Fibroblast of skin of left quadriceps (primary cell): ENCODE measurements around the gene AUTS2.

Experiments used
- DNase-seq, 2 experiments: peaks; one replicate each; pipeline ENCODE4 v3.0.0-alpha.2; 2013; ENCODE audit warnings: low read depth in 2 of 2

Gene AUTS2

GRCh38 chr7:70031245-70031644 is 433.0 kb downstream of the AUTS2 start:
- DNase-seq: no peak

- no peak for DNase-seq
These were observed 434.4 kb downstream of the AUTS2 start for GRCh38 chr7:70032649-70033048.

DNA sequence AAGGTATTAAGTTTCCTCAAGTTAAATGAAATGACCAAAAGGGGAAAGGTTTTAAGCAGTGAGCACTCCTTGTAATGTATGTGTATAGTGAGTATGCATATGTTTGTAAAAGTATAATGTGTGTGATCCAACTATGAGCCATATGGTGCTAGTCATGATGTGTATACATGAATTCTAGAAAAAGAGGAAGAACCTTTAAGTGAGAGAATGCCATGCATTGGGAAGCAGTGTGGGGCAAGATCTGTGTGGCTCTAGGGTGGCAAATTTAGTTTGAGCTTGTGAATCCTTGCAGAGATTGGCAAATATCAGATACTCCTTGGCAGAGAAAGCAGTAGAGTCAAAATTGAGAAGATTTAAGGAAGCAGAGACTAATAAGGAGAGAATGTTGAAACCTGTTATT is 435.0 kb downstream of the AUTS2 start:
- no peak for DNase-seq

DNA sequence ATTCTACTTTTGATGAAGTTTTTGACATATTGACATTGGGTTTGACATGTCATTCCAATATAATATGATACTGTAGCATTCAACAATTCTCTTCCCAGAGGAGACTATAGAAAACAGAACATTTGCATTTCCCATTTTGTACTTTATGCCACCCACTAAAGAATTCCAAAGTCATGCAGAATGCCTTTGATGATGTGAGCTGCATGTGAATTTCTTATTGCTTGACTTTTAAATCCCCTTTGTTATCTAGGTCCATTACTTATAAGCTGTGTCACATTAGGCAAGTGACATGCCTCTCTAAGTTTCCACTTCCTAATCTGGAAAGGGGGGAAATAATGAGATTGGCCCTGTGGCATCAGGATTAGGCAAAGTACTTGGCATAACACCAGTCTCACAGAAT is 436.7 kb downstream of the AUTS2 start:
- no peak for DNase-seq

- no peak for DNase-seq
These were observed 437.2 kb downstream of the AUTS2 start for GRCh38 chr7:70035519-70035918.

DNA sequence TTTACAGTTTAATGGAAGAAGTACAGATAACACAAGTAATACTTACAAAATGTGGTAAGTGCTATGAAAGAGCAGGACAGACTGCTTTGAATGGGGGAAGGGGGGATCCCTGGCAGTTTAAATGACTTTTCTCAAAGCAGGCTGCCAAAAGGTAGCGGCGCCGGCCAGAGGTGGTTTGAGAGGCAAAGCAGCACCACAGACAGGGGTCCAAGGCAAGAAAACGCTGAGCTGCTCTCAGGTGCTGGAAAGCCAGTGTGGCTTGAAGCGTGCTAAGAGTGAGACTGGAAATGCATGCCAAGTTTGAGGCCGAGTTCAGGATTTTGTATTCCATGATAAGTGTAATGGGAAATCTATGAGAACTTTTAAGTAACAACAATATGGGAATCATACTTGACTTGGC is 437.7 kb downstream of the AUTS2 start:
- DNase-seq: no peak

GRCh38 chr7:70036695-70037094 is 438.4 kb downstream of the AUTS2 start:
- DNase-seq: no peak

GRCh38 chr7:70037171-70037933 is 439.1 kb downstream of the AUTS2 start:
- peak; percentile 55 to 65 for DNase-seq

DNA sequence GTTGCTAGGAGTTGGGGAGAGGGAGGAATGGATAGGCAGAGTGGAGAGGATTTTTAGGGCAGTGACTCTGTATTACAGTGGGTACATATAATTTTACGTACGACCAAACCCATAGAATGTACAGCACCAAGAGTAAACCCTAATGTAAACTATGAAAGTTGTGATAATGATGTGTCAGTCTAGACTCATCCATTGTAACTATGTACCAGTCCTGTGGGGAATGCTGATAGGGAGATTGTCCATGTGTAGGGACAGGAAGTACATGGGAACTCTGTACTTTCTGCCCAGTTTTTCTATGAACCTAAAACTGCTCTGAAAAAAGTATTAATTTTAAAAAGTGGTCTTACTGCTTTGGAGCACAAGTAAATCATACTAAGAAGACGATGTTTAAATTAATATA is 441.8 kb downstream of the AUTS2 start:
- no peak for DNase-seq

GRCh38 chr7:70040970-70041766 is 442.9 kb downstream of the AUTS2 start:
- no peak for DNase-seq

DNA sequence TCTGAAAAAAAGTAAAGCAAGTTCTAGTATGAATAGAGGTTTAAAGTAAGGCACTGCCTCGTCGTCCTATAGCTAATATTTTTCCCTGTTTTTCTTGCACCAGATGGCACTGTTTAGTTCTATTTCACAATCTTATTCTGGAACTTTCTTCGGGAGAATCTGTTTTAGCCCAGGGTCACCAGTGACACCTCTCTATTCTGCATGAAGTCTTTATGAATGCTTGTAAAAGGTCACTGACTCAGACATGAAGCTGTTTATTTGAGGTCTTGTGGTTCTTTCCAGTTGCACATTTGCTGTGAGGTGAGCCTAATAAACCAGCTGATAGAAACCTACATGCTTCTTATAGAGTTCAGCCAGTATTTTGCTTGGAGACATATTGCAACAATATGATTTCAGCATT is 444.3 kb downstream of the AUTS2 start:
- peak; percentile 66 to 70 for DNase-seq

- DNase-seq: no peak
These were observed 444.8 kb downstream of the AUTS2 start for GRCh38 chr7:70043015-70043538.

DNA sequence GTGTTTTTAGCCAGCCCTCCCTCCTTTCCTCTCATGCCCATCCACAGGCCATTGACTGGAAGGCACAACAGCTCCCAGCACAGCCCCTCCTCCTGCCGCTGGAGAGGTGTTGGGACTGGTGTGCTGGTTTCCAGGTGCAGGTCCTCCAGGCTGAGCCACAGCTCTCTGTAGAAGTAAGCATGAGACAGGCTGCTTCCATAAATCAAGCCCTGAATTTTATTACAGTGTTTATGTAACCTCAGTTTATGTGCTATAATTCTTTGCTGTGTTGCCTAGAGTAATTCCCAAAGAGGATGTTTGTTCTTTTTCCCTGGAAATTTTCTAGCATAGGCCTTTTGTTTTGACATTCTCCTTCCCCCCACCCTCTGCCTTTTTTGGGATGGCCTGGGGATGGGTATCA is 445.8 kb downstream of the AUTS2 start:
- DNase-seq: no peak

DNA sequence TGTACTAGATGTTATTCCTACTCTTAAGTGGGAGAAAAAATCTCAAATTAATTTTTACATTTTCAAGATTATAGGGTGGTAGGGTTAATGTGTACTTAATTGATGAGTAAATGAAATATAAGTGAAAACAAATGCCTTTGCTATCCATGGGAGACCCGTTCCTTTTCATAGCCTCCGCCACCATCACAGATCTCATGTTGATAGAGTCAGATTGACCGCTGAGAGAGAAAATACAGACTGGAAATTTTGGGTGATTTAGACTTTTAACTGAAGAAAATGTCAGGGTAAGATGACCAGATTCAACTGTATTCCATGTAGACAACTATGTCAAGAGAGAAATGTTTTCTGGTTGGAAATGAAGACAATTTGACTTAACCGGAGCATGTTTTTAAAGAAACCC is 446.2 kb downstream of the AUTS2 start:
- no peak for DNase-seq

DNA sequence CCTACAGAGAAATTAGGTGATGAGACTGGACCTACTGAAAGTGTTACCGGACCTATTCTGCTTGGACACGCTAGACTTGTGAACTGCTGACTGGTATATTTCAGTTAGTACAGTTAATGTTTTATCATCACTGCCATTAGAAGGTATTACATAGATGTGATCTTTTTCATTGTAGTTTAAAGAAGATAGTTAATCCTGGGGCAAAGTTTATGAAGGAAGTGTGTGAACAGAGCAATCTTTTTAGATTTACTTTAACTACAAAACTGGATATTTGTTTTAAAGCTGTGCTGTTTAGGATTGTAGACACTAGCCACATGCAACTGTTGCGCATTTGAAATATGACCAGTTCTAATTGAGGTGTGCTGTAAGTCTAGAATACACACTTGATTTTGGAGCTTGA is 446.7 kb downstream of the AUTS2 start:
- no peak for DNase-seq

DNA sequence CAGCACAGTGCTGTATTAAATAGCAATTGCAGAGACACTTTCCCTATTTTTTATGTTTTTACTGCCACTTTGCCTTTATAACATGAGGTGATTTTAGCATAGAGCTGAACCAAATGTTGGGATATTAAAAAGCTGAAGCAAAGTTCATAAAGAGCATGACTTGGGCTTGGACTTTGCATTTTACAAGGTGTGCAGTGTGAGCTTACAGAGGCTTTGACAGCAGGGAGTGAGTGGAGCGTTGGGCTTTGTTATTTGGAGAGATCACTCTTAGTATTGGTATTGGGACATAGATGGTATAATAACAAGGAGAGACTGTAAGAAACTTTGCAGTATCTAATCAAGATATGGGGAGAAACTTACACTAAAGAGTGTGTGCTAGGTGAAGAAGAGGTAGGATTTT is 449.1 kb downstream of the AUTS2 start:
- DNase-seq: no peak

- no peak for DNase-seq
These were observed 449.7 kb downstream of the AUTS2 start for GRCh38 chr7:70047891-70048448.

GRCh38 chr7:70051726-70052125 is 453.5 kb downstream of the AUTS2 start:
- no peak for DNase-seq

- DNase-seq: peak; percentile 71 to 74
These were observed 454.4 kb downstream of the AUTS2 start for GRCh38 chr7:70052691-70053090.

GRCh38 chr7:70053421-70053820 is 455.1 kb downstream of the AUTS2 start:
- no peak for DNase-seq

- DNase-seq: no peak
These were observed 455.7 kb downstream of the AUTS2 start for GRCh38 chr7:70053989-70054388.

GRCh38 chr7:70056363-70056762 is 458.1 kb downstream of the AUTS2 start:
- no peak for DNase-seq
